GM08714 (cell line): ENCODE measurements around the gene GRIA4.

Experiments
- H3K4me3 ChIP-seq: fragments of 200-500 bp; sonication (Bioruptor generic); 2 replicates; pipeline ENCODE4 v1.5.1; 2014; ENCODE audit warnings: mild to moderate bottlenecking, low read length, inconsistent platforms
- ZNF274 ChIP-seq: IDR thresholded peaks from 2 replicates; pipeline ENCODE4 v1.6.1; 2012; ENCODE audit warnings: mild to moderate bottlenecking, low read depth, low read length

GRIA4 gene

DNA sequence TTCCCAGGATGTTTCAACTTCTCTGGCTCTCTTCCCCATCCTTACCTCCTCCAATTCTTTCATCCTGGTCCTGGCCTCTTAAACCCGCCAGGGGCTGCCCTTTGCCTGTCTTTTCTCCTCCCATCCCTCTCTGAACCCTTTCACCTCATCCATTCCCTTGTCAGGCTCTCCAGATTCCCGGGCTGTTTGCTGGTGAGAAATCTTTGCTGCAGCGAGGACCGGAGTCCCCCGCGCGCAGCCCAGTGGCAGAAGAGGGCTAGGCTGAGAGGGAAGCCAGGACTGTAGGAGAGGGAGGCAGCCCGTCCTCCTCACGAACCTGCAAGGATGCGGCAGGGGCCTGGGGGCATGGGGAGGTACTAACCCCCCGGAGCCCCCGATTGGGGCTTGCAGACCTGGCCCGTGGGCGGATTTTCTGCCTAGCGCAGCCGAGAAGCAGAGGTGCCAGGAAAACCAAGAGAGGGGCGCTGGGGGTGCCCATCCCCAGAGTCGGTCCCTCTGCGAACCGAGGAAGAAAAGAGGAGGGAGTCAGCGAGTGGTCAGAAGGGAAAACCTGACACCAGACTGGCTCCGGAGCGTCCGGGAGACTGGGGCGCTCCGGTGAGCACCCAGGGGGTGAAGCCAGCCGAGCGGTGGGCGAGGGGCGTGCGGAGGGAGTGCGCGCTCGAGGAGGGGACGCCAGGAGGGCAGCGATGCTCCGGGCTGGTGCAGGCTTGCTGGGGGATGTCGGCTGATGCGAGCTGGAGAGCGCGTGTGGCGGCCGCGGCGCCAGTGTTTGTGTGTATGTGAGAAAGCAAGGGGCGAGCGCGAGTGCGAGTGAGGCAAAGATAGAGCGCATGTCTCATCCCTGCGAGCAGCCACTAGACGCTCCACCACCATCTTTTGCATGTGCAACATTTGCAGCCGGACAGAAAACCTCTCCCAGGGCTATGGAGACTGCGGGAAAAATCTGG lies at the start of gene GRIA4:
Gene GRIA4, plus strand, starts transcription at position 242 of the 950 bp plus-strand sequence. CDS start 925 bp downstream, outside the sequence.
- TF ChIP-seq ZNF274 = no peak
- no peak within 1 kb of the TSS for H3K4me3 ChIP-seq

DNA sequence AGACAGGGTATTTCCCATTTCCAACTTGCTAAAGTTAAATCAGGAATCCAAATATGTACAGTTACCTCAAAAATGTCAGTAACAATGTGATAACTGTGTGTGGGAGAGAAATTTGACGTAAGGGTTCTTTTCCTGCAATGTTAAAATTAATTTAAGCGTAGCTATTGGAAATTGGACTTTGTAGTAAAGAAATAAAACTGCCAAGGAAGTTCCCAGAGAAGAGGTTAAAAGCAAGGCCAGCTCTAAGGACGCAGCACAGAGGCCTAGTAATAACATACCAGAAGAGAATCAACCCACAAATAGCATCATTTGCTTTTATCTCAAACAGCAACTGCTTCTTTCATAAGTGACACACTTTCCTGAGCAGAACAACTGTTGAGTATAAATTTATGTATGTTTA lies 36.8 kb upstream of the GRIA4 start:
- H3K4me3 ChIP-seq = no peak overlapping the region
- no peak for TF ChIP-seq ZNF274

DNA sequence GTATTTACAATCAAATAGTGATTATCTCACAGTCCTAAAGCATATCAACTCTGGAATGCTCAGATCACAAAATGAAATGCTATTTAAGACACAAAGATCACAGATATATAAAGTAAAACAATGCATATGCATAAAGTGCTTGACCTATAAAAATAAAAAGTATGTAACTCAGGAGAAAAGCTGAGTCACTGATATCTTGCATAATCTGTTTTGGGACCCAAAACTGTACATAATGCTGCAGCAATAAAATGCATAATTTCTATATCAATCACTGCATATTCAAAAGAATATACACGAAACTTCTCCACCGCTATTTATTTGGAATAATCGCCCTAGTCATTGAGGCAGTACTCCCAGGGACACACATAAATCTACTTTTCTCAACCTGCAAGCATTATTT lies 34.9 kb upstream of the GRIA4 start:
- no peak for TF ChIP-seq ZNF274
- H3K4me3 ChIP-seq = no peak overlapping the region

DNA sequence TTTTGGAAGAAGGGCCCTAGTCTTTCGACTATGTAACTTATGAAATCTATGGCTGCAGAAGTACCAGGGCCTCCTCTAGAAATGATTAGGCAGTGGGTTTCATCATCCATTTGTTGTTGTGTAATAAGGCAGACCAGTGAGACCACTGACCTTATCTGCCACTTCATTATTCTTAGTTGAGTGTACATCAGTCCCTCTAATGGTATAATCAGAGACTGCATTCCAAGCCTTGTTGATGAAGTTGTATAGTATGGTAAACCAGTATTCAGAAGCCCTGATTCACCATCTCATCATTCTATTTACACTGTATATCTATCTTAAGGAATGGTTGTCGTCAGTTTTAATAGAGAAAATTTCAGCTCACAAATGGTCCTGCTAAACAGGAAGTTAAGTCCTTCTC lies 32.2 kb upstream of the GRIA4 start:
- H3K4me3 ChIP-seq = no peak overlapping the region
- no peak for TF ChIP-seq ZNF274

DNA sequence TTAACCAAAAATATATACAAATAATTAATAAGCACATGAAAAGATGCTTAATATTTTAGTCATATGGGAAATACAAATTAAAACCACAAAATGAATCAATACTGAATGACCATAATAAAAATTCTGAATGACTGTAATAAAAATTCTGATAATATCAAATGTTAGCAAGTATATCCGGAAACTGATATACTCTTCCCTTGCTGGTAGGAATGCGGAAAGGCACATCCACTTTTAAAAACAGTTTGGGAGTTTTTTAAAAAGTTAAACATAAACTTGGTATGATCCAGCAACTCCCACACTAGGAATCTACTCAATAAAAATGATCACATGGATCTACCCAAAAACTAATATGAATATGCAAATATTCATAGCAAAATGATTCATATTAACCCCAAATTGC lies 30.8 kb upstream of the GRIA4 start:
- no peak for TF ChIP-seq ZNF274
- no peak overlapping the region for H3K4me3 ChIP-seq

DNA sequence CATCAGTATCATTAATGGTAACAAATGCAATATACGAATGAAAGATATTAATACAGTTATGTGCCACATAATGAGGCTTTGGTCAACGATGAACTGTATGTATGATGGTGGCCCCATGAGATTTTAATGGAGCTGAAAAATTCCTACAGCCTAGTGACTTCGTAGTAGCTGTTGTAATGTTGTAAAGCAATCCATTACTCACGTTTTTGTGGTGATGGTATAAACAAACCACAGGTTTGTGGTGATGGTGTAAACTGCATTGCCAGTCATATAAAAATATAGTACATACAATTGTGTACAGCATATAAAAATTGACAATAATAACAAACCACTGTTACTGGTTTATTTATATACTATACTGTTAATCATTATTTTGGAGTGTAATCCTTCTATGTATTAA lies 27.4 kb upstream of the GRIA4 start:
- no peak for TF ChIP-seq ZNF274
- no peak overlapping the region for H3K4me3 ChIP-seq

DNA sequence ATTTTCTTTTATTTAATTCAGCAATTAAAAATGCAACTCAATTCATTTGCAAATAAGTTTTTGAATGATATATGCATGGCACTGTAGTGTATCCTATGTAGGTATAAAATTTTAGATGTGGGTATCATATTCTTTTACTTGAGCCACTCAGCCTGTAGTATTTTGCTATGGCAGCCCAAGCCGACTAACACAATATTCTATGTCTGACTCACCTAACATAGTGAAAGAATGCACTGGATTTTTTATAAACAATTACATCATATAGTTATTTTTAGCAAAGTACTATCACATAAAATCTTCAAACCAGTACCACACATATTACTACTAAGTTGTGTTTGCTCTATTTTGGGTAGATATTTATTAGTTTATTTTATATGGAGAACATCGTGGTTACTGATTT lies 21.9 kb upstream of the GRIA4 start:
- TF ChIP-seq ZNF274 = no peak
- H3K4me3 ChIP-seq = no peak overlapping the region

DNA sequence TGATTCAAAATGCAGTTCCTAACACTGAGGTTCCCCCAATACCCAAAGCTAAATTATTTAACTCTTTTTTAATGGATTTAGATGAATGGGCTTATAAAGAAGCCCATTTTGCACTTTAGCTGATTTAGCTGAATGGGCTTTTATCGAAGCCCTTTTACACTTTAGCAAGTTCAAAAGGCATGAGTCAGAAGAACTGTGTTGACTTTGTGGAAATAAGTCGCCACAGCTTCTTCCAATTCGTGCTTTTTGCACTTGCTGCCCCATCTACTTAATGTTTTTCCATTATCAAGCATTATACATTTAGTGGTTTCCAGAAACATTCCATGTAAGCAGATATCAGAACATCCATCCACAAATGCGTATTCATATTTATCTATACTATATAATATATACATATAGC lies 20.5 kb upstream of the GRIA4 start:
- no peak for TF ChIP-seq ZNF274
- H3K4me3 ChIP-seq = no peak overlapping the region

DNA sequence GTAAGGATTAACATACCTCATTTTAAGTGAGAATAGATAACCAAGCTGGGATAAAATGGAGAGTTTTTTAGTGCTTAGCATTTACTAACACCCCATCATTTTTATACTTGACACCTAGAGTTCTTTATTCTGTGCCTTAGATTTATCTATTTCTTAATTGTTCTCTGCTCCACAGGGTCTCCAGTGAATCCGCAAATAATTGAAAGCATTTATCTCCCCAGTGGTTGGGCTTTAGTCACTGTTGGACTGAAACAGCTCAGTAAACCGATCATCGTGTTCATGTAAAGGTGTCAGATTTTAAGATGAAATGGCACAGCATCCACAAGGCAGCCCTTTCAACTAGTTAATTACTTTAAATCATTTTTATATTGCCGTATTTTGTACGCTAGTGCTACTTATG lies 17.8 kb upstream of the GRIA4 start:
- no peak overlapping the region for H3K4me3 ChIP-seq
- no peak for TF ChIP-seq ZNF274

DNA sequence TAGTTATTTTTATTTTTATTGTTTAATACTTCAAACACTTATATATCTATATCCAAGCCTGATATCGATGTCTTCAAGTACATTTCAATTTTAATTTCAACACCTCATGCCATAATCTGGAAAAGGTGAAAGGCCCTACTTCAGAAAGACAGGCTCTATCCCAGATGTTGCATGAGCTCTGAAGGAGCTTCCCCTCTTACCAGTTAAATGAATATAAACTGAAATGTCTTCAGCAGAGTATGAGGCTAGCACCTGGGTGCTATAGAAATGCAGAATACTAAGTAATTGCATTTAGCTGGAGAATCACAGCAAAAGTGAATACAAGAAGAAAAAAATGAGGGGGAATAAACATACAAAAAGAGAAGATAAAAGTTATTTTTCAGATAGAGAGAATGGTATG lies 11.5 kb upstream of the GRIA4 start:
- no peak overlapping the region for H3K4me3 ChIP-seq
- no peak for TF ChIP-seq ZNF274

DNA sequence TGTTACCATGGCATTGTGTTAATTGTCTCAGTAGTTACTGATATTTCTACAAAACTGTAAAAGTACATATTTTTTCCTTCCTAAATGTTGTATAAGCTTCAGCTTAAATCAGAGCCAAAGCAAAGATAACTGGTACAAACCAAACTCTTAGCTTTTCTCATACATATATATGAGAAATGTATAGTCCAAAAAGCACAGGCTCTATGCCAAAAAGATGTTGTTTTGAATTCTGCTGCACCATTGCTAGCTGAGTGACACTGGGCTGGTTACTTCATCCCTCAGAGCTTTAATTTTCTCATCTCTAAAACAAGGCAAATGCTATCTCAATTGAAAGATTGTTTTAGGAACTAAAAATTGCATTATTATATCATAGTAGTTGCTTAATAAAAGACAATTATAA lies 6.7 kb upstream of the GRIA4 start:
- no peak for TF ChIP-seq ZNF274
- no peak overlapping the region for H3K4me3 ChIP-seq

DNA sequence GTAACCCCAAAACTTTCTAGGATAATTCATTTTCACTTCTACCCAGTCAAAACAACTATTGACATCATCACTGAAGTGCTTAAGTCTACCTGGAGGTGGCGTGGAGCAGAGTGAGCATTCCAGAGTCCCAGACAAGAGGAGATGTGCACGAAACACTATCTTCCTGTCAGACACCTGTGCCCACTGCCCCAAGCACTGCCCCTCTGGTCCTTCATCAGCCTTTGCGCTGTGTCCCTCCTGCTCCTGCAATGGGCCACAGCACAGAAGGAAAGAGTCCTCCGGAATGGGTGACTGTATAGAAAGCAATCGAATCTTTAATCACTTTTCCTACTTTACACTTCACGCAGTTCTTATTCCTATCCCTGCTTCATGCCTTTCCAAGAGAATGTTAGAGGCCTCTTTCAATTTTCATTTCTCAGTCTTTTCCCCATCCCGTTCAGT lies 512 bp upstream of the GRIA4 start:
- no peak overlapping the region for H3K4me3 ChIP-seq
- no peak for TF ChIP-seq ZNF274

DNA sequence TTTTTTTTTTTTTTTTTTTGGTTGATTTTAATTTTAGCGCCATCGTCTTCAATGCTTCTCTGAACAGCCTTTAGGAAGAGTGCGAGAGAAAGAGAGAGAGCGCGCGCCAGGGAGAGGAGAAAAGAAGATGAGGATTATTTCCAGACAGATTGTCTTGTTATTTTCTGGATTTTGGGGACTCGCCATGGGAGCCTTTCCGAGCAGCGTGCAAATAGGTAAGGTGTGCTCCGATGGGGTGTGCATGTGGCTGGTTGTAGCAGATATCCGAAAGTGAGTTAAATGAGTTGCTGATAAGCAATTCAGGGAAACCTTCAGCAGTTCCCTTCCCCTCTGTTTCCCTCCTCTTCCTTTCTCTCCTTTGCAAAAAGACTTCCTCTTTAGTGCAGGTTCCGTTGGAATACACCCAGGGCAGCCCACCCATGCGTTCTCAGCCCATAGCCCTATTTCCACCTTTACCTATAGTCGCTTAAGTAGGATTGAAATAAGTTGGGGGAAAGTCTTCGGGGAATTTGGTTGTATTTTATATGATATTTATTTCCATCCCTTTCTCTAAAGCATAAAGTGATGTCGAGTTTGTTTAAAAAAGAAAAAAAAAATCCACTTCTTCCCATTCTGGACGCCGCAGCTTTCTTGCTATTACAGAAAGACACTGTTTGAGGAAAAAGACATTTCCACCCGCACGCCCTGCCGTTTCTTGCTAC lies 1.1 kb downstream of the GRIA4 start:
- no peak for TF ChIP-seq ZNF274
- no peak overlapping the region for H3K4me3 ChIP-seq

DNA sequence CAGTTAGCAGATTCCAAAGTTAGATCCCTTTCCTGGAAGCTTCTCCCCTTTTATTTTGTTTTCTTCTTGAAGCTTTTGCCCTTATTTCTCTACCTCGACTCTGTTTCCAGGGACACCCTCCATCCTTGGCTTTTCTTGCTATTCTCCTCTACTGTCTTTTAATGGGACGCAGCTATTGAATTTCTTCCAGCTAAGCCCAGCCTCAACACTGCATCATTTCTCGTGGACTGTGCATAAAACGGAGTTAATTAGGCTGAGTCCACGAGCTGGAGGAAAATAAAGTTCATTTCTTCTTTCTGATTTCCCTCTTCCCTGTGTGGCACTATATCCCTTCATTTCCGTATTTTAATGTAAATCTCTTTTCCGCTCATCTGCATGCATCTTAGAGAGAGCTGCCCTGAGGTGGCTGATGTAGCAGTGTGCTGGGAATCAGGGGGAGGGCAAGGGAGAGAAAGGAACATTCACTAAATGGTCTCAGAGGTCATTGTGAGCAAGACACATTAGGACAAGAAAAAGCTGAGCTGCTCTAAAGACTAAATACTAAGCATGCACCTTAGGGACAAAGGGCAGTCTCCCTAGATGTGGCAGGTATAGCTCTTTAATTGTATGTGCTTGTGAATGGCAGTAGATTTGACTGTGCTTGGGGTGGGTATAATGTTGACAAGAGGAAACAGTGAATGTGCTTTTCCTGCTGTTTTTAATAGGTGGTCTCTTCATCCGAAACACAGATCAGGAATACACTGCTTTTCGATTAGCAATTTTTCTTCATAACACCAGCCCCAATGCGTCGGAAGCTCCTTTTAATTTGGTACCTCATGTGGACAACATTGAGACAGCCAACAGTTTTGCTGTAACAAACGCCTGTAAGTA lies 1.9 kb downstream of the GRIA4 start:
- H3K4me3 ChIP-seq = no peak overlapping the region
- no peak for TF ChIP-seq ZNF274

DNA sequence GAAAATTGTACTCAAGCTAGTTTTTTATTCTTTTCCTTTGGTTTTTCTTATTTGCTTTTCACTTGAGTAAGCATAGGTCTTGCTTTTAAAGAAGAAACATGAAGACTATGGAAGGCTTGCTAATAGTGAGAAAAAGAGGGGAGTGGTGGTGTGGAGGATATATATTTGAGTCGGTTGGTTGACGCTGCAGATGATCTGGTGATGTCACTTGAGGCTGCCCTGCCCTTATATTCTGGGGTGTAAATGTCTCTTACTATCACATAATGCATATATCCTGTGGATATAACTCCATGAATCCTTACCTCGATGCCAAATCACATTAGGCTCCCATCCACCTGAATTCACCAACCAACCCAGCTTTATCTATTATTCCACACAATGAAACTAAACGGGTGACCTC lies 2.9 kb downstream of the GRIA4 start:
- no peak for TF ChIP-seq ZNF274

More for the DNA sequence above, 2.9 kb downstream of the GRIA4 start:
- no peak overlapping the region for H3K4me3 ChIP-seq
